IMR-90 (cell line): ENCODE measurements around the gene TNS2. TPM values are rescaled to one million over a fixed set of nuclear protein-coding genes. Genes with fewer than 3 reads are reported as not detected.
A peak's percentile ranks its signal among the peaks of the same experiment; 100 is the strongest.

Experiments used
- ATAC-seq: fragments of 200-7000 bp; cut with Tn5 transposase; 2 replicates; pipeline ENCODE4 v1.9.1; 2020; ENCODE audit warnings: low read depth, mild to moderate bottlenecking, moderate library complexity
- BruUV-seq: library from RNA; stranded (reverse); fragments of 400-500 nt; replicated peaks from 2 replicates; lab custom pipeline; 2021; lab: Mats Ljungman, UMichigan
- CTCF ChIA-PET: fragments of 300-600 bp; formaldehyde crosslinking; extraction: SDS; loops from one replicate; lab custom pipeline; 2021; ENCODE audit warnings: antibody characterized with exemption; lab: Yijun Ruan, JAX
- POLR2A ChIA-PET: fragments of 300-600 bp; sonication (Branson Sonifier 250); formaldehyde crosslinking; loops from one replicate; lab custom pipeline; 2022; ENCODE audit warnings: antibody characterized with exemption; ENCODE audit not compliant: unreplicated experiment; lab: Charles Lee
- DNase-seq: peaks from one replicate; pipeline ENCODE4 v3.0.0; 2013
- H2AFZ ChIP-seq: replicated peaks from 2 replicates; pipeline ENCODE3; 2013; ENCODE audit warnings: low read length, mild to moderate bottlenecking; ENCODE audit not compliant: poor library complexity
- H2AK5ac ChIP-seq: 2 replicates; pipeline ENCODE4 v1.6.1; 2013; ENCODE audit warnings: low read depth, low read length, inconsistent platforms
- H2AK9ac ChIP-seq: replicated peaks from 2 replicates; pipeline ENCODE3; 2013; ENCODE audit warnings: mild to moderate bottlenecking, low read depth, low read length, moderate library complexity; ENCODE audit not compliant: poor library complexity
- H2BK120ac ChIP-seq: 2 replicates; pipeline ENCODE4 v1.6.1; 2013; ENCODE audit warnings: low read depth, low read length, inconsistent platforms
- H2BK15ac ChIP-seq: 3 replicates; pipeline ENCODE4 v1.6.1; 2013; ENCODE audit warnings: low read depth, low read length, inconsistent platforms
- H2BK20ac ChIP-seq: 2 replicates; pipeline ENCODE4 v1.6.1; 2013; ENCODE audit warnings: low read depth, mild to moderate bottlenecking, inconsistent platforms, low read length, moderate library complexity
- H2BK5ac ChIP-seq: 2 replicates; pipeline ENCODE4 v1.6.1; 2013; ENCODE audit warnings: mild to moderate bottlenecking, low read depth, low read length, inconsistent platforms; ENCODE audit not compliant: poor library complexity, severe bottlenecking
- H3K14ac ChIP-seq: replicated peaks from 2 replicates; pipeline ENCODE4 v1.6.1; 2013; ENCODE audit warnings: low read depth, low read length, inconsistent platforms
- H3K18ac ChIP-seq: 2 replicates; pipeline ENCODE4 v1.6.1; 2013; ENCODE audit warnings: low read depth, low read length, control low read depth
- H3K23ac ChIP-seq: 2 replicates; pipeline ENCODE4 v1.6.1; 2013; ENCODE audit warnings: low read depth, low read length, inconsistent platforms
- H3K27ac ChIP-seq: 2 replicates; pipeline ENCODE4 v1.5.1; 2013; ENCODE audit warnings: mild to moderate bottlenecking, control low read depth, low read length; ENCODE audit not compliant: insufficient read depth
- H3K27me3 ChIP-seq: 2 replicates; pipeline ENCODE4 v1.6.1; 2013; ENCODE audit warnings: low read length; ENCODE audit not compliant: control insufficient read depth, insufficient read depth
- H3K36me3 ChIP-seq: 2 replicates; pipeline ENCODE4 v1.6.1; 2013; ENCODE audit warnings: low read length, mixed read lengths; ENCODE audit not compliant: control insufficient read depth, insufficient read depth
- H3K4ac ChIP-seq: 2 replicates; pipeline ENCODE4 v1.6.1; 2013; ENCODE audit warnings: low read depth, low read length, inconsistent platforms
- H3K4me1 ChIP-seq: 2 replicates; pipeline ENCODE4 v1.6.1; 2013; ENCODE audit warnings: low read length, mixed read lengths; ENCODE audit not compliant: control insufficient read depth, insufficient read depth
- H3K4me2 ChIP-seq: 2 replicates; pipeline ENCODE4 v1.6.1; 2013; ENCODE audit warnings: low read depth, mild to moderate bottlenecking, control low read depth, low read length, moderate library complexity
- H3K4me3 ChIP-seq: 2 replicates; pipeline ENCODE4 v1.5.1; 2013; ENCODE audit warnings: low read depth, mild to moderate bottlenecking, control low read depth, low read length, moderate library complexity; ENCODE audit not compliant: insufficient read depth
- H3K56ac ChIP-seq: 2 replicates; pipeline ENCODE4 v1.6.1; 2013; ENCODE audit warnings: low read length, inconsistent platforms; ENCODE audit not compliant: insufficient read depth; ENCODE audit errors: extremely low read depth
- H3K79me1 ChIP-seq, 2 experiments: 2 replicates each; pipeline ENCODE4 v1.6.1; 2013; ENCODE audit warnings: low read length in 2 of 2, inconsistent platforms in 1 of 2, low read depth in 1 of 2
- H3K9ac ChIP-seq: 2 replicates; pipeline ENCODE4 v1.6.1; 2013; ENCODE audit warnings: low read depth, low read length, control low read depth
- H3K9me1 ChIP-seq: 2 replicates; pipeline ENCODE4 v1.6.1; 2013; ENCODE audit warnings: low read length, inconsistent platforms; ENCODE audit not compliant: insufficient read depth
- H3K9me3 ChIP-seq: 2 replicates; pipeline ENCODE4 v1.6.1; 2013; ENCODE audit warnings: low read length; ENCODE audit not compliant: control insufficient read depth, insufficient read depth
- H4K20me1 ChIP-seq: 2 replicates; pipeline ENCODE4 v1.6.1; 2013; ENCODE audit warnings: low read length, inconsistent platforms; ENCODE audit not compliant: insufficient read depth
- H4K5ac ChIP-seq: 2 replicates; pipeline ENCODE4 v1.6.1; 2013; ENCODE audit warnings: mild to moderate bottlenecking, low read depth, low read length, control low read depth
- H4K8ac ChIP-seq, 2 experiments: 2 replicates each; pipeline ENCODE4 v1.6.1; 2013; ENCODE audit warnings: low read depth in 2 of 2, low read length in 2 of 2, control low read depth in 1 of 2, inconsistent platforms in 1 of 2
- H4K91ac ChIP-seq: 2 replicates; pipeline ENCODE4 v1.6.1; 2013; ENCODE audit warnings: low read depth, low read length, inconsistent platforms; ENCODE audit not compliant: insufficient read depth
- CEBPB ChIP-seq: IDR thresholded peaks from 2 replicates; pipeline ENCODE4 v1.6.1; 2012; ENCODE audit warnings: low read depth, low read length, improper control_type of control experiment
- CHD1 ChIP-seq: IDR thresholded peaks from 2 replicates; pipeline ENCODE4 v1.6.1; 2012; ENCODE audit warnings: low read depth, low read length, improper control_type of control experiment
- MAFK ChIP-seq: IDR thresholded peaks from 2 replicates; pipeline ENCODE4 v1.6.1; 2012; ENCODE audit warnings: low read depth, low read length, improper control_type of control experiment
- MAZ ChIP-seq: IDR thresholded peaks from 2 replicates; pipeline ENCODE4 v1.6.1; 2012; ENCODE audit warnings: low read depth, mild to moderate bottlenecking, low read length, improper control_type of control experiment, moderate library complexity, borderline replicate concordance
- WGBS, 2 experiments: methylation state at CpG; one replicate each; pipeline versions ENCODE4 v1.1.5 to v1.1.7; 2013; ENCODE audit warnings: missing lambda C conversion rate in 2 of 2; ENCODE audit not compliant: insufficient read length in 1 of 2; ENCODE audit errors: extremely low coverage in 2 of 2; 5-methylcytosine and 5-hydroxymethylcytosine counted together
- dilution Hi-C: fragments of 300-500 bp; cut with HindIII; formaldehyde crosslinking; loops from one replicate; pipeline ENCODE4 v1.14.3; 2018; ENCODE audit warnings: low sequenced_read_pairs; ENCODE audit not compliant: unreplicated experiment
- in situ Hi-C: fragments of 300-500 bp; cut with MboI; formaldehyde crosslinking; loops from 3 replicates; pipeline ENCODE4 v1.14.3; 2019; ENCODE audit warnings: low sequenced_read_pairs, inconsistent platforms, mixed read lengths
- intact Hi-C: fragments of 100-400 bp; cut with micrococcal nuclease; formaldehyde crosslinking; loops from 2 replicates; pipeline ENCODE4 v1.10.0; 2022
- polyA plus RNA-seq, 3 experiments: library from polyadenylated mRNA; depleted of rRNA; stranded (reverse); fragments of >200 nt; gene quantifications; 2 replicates each; pipeline ENCODE4 v1.2.3, GENCODE V29; 2012; ENCODE audit warnings: low replicate concordance in 1 of 3
- total RNA-seq: library from RNA; depleted of rRNA; stranded (reverse); fragments of >200 nt; gene quantifications from 2 replicates; pipeline ENCODE4 v1.2.3, GENCODE V29; 2012
- TF ChIP-seq, protein P1 (sequence below): fragments of 150-350 bp; IDR thresholded peaks from 2 replicates; pipeline ENCODE4 v1.6.1; 2016; ENCODE audit warnings: low read depth, mild to moderate bottlenecking, low read length, moderate library complexity, borderline replicate concordance
- TF ChIP-seq, protein P2 (sequence below): conservative IDR thresholded peaks from 2 replicates; pipeline ENCODE4 v1.5.1; 2012; ENCODE audit warnings: mild to moderate bottlenecking, low read depth, low read length, improper control_type of control experiment

The TNS2 gene
- total and polyA plus RNA-seq, 2 of the 4 experiments (the other 2 are of a cell fraction), result 10.4 to 67.2 TPM

DNA sequence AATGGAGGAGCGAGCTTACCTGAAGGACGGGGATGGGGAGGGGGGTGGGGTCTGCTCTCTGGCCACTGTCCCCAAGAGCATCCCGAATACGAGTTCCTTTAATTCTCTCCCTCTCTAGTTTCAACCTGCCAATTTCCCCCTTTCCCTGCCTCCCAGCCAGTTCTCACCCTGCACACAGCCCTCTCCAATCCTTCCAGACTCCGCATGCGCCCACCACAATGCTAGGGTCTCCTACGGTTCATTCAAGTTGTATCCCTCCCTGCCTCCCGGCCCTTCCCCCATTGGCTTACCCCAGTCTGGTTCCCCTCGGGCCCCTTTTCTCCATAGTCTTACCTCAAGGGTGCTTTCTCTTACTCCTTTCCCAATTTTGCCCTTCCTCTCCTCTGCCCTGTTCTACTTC lies 46.9 kb downstream of the TNS2 start:
- Histone ChIP-seq H3K9ac (peak overlapping the region; percentile 81), H2BK20ac (peak overlapping the region; percentile 64), H3K79me1 (peaks cover 0 to 38% of the 10 kb centered on the region in 2 experiments; a peak in 3 of 4 replicates), H3K4me3 (peak overlapping the region; percentile 60), H4K20me1 (no peaks in the 10 kb centered on the region), H2AK9ac (peak overlapping the region; percentile 100), H2BK5ac (peak overlapping the region; percentile 96), H3K27me3 (no peaks in the 10 kb centered on the region), H3K18ac (peak overlapping the region; percentile 96), H3K4ac (peak overlapping the region; percentile 100), H3K9me1 (peaks cover 28% of the 10 kb centered on the region), H3K9me3 (no peaks in the 10 kb centered on the region), H3K36me3 (peaks cover 2% of the 10 kb centered on the region; the same call in 1 of the 2 replicates), H4K5ac (peak overlapping the region; percentile 97), H3K27ac (peak overlapping the region; percentile 94), H4K91ac (peak overlapping the region; percentile 78), H4K8ac (peak overlapping the region; percentile 84 to 89), H3K4me2 (peak overlapping the region; percentile 98), H2BK120ac (peak overlapping the region; percentile 78), H3K23ac (peak overlapping the region; percentile 93), H2AFZ (peak overlapping the region; percentile 89), H3K56ac (peak overlapping the region; percentile 69), H2AK5ac (peak overlapping the region; percentile 91), H3K4me1 (peaks cover 32% of the 10 kb centered on the region), H3K14ac (peak overlapping the region; percentile 99), H2BK15ac (peak overlapping the region; percentile 73; the same call in 2 of the 3 replicates)
- no peak for ATAC-seq
- TF ChIP-seq MAFK (no peak), CHD1 (no peak), CEBPB (no peak), MAZ (no peak)
- TF ChIP-seq, protein P1, sequence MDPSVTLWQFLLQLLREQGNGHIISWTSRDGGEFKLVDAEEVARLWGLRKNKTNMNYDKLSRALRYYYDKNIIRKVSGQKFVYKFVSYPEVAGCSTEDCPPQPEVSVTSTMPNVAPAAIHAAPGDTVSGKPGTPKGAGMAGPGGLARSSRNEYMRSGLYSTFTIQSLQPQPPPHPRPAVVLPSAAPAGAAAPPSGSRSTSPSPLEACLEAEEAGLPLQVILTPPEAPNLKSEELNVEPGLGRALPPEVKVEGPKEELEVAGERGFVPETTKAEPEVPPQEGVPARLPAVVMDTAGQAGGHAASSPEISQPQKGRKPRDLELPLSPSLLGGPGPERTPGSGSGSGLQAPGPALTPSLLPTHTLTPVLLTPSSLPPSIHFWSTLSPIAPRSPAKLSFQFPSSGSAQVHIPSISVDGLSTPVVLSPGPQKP, result no peak
- TF ChIP-seq, protein P2, sequence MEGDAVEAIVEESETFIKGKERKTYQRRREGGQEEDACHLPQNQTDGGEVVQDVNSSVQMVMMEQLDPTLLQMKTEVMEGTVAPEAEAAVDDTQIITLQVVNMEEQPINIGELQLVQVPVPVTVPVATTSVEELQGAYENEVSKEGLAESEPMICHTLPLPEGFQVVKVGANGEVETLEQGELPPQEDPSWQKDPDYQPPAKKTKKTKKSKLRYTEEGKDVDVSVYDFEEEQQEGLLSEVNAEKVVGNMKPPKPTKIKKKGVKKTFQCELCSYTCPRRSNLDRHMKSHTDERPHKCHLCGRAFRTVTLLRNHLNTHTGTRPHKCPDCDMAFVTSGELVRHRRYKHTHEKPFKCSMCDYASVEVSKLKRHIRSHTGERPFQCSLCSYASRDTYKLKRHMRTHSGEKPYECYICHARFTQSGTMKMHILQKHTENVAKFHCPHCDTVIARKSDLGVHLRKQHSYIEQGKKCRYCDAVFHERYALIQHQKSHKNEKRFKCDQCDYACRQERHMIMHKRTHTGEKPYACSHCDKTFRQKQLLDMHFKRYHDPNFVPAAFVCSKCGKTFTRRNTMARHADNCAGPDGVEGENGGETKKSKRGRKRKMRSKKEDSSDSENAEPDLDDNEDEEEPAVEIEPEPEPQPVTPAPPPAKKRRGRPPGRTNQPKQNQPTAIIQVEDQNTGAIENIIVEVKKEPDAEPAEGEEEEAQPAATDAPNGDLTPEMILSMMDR, result no peak
- BruUV-seq, result no TSS peak
- 13% methylated on average over 5 of the region's 9 CpGs; no CpG with 5 or more reads in 1 of the 2 experiments for WGBS, 2 experiments
- POLR2A ChIA-PET, result interaction anchor here (0.6 kb wide), 1 partner anchor 49 kb away, joined by 3 read pairs; no protein-coding TSS in a partner anchor
- DNase-seq, result no peak
- in situ Hi-C loops (no loop called here), dilution Hi-C loops (no loop called here), intact Hi-C loops (no loop called here)
- CTCF ChIA-PET, result interaction anchor here (3.9 kb wide), 1 partner anchor 31 kb away, joined by 39 read pairs; no protein-coding TSS in a partner anchor
